Osteoblast (primary cell): ENCODE data around the gene ANO6. TPM values are rescaled to one million over a fixed set of nuclear protein-coding genes. Genes with fewer than 3 reads are reported as not detected.
A peak's percentile ranks its signal among the peaks of the same experiment; 100 is the strongest.

ENCODE experiments used
- DNase-seq: peaks from one replicate; pipeline ENCODE4 v3.0.0; 2011; ENCODE audit warnings: low spot score, mixed read lengths; ENCODE audit not compliant: insufficient read length; ENCODE audit errors: missing footprints
- H2AFZ ChIP-seq: 2 replicates; pipeline ENCODE4 v1.6.0; 2011; ENCODE audit warnings: mild to moderate bottlenecking, low read length
- H3K27ac ChIP-seq: 2 replicates; pipeline ENCODE4 v1.5.1; 2011; ENCODE audit warnings: mild to moderate bottlenecking, low read depth, low read length, moderate library complexity
- H3K27me3 ChIP-seq: 2 replicates; pipeline ENCODE4 v1.6.0; 2012; ENCODE audit warnings: mild to moderate bottlenecking, control low read depth, inconsistent platforms, low read length, moderate library complexity; ENCODE audit not compliant: insufficient read depth
- H3K36me3 ChIP-seq: 2 replicates; pipeline ENCODE4 v1.5.1; 2011; ENCODE audit warnings: mild to moderate bottlenecking, low read length, control low read depth, moderate library complexity; ENCODE audit not compliant: insufficient read depth
- H3K4me1 ChIP-seq: 2 replicates; pipeline ENCODE4 v1.5.1; 2011; ENCODE audit warnings: mild to moderate bottlenecking, low read length, control low read depth, moderate library complexity; ENCODE audit not compliant: insufficient read depth
- H3K4me2 ChIP-seq: 2 replicates; pipeline ENCODE4 v1.6.0; 2011; ENCODE audit warnings: mild to moderate bottlenecking, low read length; ENCODE audit not compliant: insufficient read depth
- H3K4me3 ChIP-seq: fragments of 200-600 bp; sonication (generic); 3 replicates; pipeline ENCODE4 v1.5.1; 2012; ENCODE audit warnings: mild to moderate bottlenecking, low read length, inconsistent platforms; ENCODE audit not compliant: insufficient read depth
- H3K79me2 ChIP-seq: 2 replicates; pipeline ENCODE4 v1.6.0; 2012; ENCODE audit warnings: mild to moderate bottlenecking, low read length, control low read depth, inconsistent platforms; ENCODE audit not compliant: insufficient read depth
- H3K9me3 ChIP-seq: 2 replicates; pipeline ENCODE4 v1.5.1; 2011; ENCODE audit warnings: low read depth, low read length, control low read depth
- H4K20me1 ChIP-seq: 2 replicates; pipeline ENCODE4 v1.6.0; 2012; ENCODE audit warnings: mild to moderate bottlenecking, low read length, control low read depth; ENCODE audit not compliant: insufficient read depth
- total RNA-seq: library from RNA; depleted of rRNA; stranded (reverse); fragments of >200 nt; gene quantifications from 2 replicates; pipeline ENCODE4 v1.2.3, GENCODE V29; 2012
- TF ChIP-seq, protein P1 (sequence below): IDR thresholded peaks from 2 replicates; pipeline ENCODE4 v1.5.1; 2011; ENCODE audit warnings: mild to moderate bottlenecking, low read depth, low read length, moderate library complexity; ENCODE audit errors: extremely low read depth

The ANO6 gene
- total RNA-seq, 1 donor, result 49.9 TPM

DNA sequence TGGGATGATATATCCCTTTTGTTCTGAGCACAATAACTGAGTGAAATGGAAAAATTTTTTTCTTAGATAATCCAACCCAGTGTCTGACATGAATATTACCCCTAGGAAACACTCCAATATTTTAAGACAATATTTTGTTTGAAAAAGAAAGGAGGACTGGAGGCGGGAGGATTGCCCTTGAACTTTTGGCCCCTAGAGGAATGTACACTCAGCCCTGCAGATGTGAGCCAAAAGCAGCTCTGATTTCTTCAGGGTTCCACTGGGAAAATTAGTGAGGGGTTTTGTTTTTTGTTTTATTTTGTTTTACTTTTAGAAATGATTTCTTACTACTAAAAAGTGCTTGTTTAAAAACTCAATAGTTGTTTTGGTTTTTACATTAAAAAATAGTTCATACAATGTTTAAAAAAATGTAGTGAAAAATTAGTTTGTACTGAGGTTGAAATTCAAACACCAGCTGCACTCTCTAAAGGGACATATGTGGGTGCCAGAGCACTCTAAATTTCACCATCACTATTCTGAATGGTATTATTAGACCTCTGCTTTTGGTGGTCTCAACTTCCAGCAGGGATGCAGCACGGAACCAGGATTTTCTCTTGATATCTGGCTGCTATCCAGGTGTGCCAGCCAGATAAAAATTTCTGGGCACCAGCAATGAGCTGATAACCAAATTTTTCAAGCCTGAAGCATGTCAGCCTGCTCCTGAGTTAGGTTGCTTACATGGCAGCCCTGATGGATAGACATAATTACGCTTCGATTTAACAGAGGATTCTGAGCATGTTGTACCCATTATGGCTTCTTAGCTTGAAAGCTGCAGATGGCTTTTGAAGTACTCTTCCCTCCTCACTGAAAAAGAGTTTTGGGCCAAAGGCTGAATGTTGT is 141.9 kb downstream of the ANO6 start:
- H3K79me2 ChIP-seq, result no peaks in the 10 kb centered on the region
- no peaks in the 10 kb centered on the region for H3K27me3 ChIP-seq
- TF ChIP-seq, protein P1, sequence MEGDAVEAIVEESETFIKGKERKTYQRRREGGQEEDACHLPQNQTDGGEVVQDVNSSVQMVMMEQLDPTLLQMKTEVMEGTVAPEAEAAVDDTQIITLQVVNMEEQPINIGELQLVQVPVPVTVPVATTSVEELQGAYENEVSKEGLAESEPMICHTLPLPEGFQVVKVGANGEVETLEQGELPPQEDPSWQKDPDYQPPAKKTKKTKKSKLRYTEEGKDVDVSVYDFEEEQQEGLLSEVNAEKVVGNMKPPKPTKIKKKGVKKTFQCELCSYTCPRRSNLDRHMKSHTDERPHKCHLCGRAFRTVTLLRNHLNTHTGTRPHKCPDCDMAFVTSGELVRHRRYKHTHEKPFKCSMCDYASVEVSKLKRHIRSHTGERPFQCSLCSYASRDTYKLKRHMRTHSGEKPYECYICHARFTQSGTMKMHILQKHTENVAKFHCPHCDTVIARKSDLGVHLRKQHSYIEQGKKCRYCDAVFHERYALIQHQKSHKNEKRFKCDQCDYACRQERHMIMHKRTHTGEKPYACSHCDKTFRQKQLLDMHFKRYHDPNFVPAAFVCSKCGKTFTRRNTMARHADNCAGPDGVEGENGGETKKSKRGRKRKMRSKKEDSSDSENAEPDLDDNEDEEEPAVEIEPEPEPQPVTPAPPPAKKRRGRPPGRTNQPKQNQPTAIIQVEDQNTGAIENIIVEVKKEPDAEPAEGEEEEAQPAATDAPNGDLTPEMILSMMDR, result no peak
- peaks cover 11% of the 10 kb centered on the region for H3K4me1 ChIP-seq
- H3K4me2 ChIP-seq, result peak overlapping the region; percentile 5
- H3K27ac ChIP-seq, result no peak overlapping the region
- H3K4me3 ChIP-seq, result no peak overlapping the region
- H3K9me3 ChIP-seq, result no peaks in the 10 kb centered on the region
- H3K36me3 ChIP-seq, result peaks cover 5% of the 10 kb centered on the region
- H2AFZ ChIP-seq, result no peak overlapping the region
- no peaks in the 10 kb centered on the region for H4K20me1 ChIP-seq
- peak; percentile 23 for DNase-seq

DNA sequence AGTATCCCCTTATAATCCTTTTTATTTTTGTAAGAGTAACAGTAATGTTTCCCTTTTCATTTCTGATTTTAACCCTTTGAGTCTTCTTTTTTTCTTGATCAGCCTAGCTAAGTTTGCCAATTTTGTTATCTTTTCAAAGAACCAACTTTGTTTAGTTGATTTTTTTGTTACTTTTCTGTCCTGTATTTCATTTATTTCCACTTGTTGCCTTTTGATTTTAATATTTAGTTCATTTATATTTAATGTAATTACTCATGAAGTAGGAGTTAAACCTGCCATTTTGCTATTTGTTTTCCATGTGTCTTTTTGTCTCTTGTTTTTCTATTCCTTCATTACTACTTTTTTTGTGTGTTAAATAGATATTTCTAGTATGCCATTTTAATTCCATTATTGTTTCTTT is 146.4 kb downstream of the ANO6 start:
- DNase-seq, result no peak
- H3K4me2 ChIP-seq, result no peak overlapping the region
- H3K4me1 ChIP-seq, result peaks cover 8% of the 10 kb centered on the region
- TF ChIP-seq, protein P1, result no peak
- H3K27me3 ChIP-seq, result no peaks in the 10 kb centered on the region
- H3K36me3 ChIP-seq, result no peaks in the 10 kb centered on the region
- H4K20me1 ChIP-seq, result no peaks in the 10 kb centered on the region
- no peak overlapping the region for H2AFZ ChIP-seq
- H3K27ac ChIP-seq, result no peak overlapping the region
- no peak overlapping the region for H3K4me3 ChIP-seq
- H3K79me2 ChIP-seq, result peaks cover 5% of the 10 kb centered on the region
- H3K9me3 ChIP-seq, result no peaks in the 10 kb centered on the region

DNA sequence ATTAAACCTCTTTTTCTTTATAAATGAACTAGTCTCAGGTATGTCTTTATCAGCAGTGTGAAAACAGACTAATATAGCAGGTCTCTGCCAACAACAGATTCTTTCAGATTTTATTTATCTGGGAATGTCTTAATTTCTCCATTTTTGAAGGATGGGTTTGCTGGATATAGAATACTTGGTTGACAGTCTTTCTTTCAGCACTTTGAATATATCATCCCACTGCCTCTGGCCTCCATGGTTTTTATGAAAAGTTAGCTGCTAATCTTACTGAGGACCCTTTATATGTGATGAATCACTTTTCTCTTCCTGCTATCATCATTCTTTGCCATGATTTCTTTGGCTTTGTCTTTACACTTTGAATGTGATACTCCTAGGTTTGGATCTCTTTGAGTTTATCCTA is 148.0 kb downstream of the ANO6 start:
- TF ChIP-seq, protein P1, result no peak
- Histone ChIP-seq H3K4me3 (no peak overlapping the region), H3K27ac (no peak overlapping the region), H3K27me3 (no peaks in the 10 kb centered on the region), H3K9me3 (no peaks in the 10 kb centered on the region), H3K79me2 (peaks cover 5% of the 10 kb centered on the region), H2AFZ (no peak overlapping the region), H4K20me1 (no peaks in the 10 kb centered on the region), H3K4me1 (peaks cover 6% of the 10 kb centered on the region), H3K4me2 (no peak overlapping the region), H3K36me3 (no peaks in the 10 kb centered on the region)
- no peak for DNase-seq

DNA sequence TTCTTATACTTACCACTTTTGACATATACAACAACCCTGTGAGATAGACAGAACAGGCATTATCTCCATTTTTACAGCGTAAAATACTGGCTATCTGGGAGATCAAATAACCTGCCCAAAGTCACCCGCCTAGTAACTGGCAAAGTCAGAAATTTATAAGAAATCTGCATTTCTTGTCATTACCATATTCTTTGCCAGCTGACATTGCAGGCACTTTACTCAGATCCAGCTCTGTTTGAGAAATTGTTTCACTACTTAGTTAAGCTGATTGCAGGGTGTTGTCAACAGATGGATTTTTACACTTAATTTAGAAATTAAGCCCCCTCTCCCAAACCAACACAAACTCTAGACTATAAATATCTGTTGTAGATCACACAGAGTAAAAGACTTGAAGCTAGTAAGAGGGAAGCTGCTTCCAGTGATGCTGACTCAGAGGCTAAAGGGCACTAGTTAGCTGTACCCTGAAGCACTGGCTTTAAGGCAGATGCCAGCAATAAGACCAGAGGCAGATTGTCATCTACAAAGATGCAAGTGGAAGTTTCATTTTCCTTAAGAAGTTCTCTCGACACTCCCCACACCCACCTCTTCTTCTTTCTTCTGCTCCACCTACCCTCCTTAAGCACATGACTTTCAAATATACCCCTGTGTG is 153.1 kb downstream of the ANO6 start:
- DNase-seq, result peak; percentile 77
- Histone ChIP-seq H3K4me3 (no peak overlapping the region), H3K4me2 (no peak overlapping the region), H3K79me2 (peaks cover 5% of the 10 kb centered on the region), H3K4me1 (peaks cover 10% of the 10 kb centered on the region), H4K20me1 (no peaks in the 10 kb centered on the region), H2AFZ (no peak overlapping the region), H3K27me3 (no peaks in the 10 kb centered on the region), H3K9me3 (no peaks in the 10 kb centered on the region), H3K36me3 (peaks cover 4% of the 10 kb centered on the region), H3K27ac (no peak overlapping the region)
- TF ChIP-seq, protein P1, result no peak
